Endothelial cell of umbilical vein (primary cell): Measurements from ENCODE around the gene CSNK2B. TPM values are rescaled to one million over a fixed set of nuclear protein-coding genes. Genes with fewer than 3 reads are reported as not detected.

Experiments used
- BruUV-seq: library from RNA; stranded (reverse); fragments of 400-500 nt; replicated peaks from 2 replicates; lab custom pipeline; 2021; lab: Mats Ljungman, UMichigan
- CTCF ChIA-PET: fragments of 300-600, 350-600 bp; sonication (Branson Sonifier 250); formaldehyde crosslinking; loops from one replicate; lab custom pipeline; 2021; ENCODE audit warnings: antibody characterized with exemption, inconsistent platforms; lab: Charles Lee
- POLR2A ChIA-PET: fragments of 300-600, 350-600 bp; sonication (Branson Sonifier 250); formaldehyde crosslinking; loops from one replicate; lab custom pipeline; 2021; ENCODE audit warnings: antibody characterized with exemption, inconsistent platforms; lab: Charles Lee
- DNase-seq: peaks from one replicate; pipeline ENCODE4 v3.0.0-alpha.2; 2011; ENCODE audit warnings: low read depth, low spot score
- FAIRE-seq: peaks from 2 replicates; lab custom pipeline; 2011; peaks lifted over from hg19 to GRCh38; lab: Jason Lieb, UNC
- H2AFZ ChIP-seq: 2 replicates; pipeline ENCODE4 v1.6.0; 2012; ENCODE audit warnings: low read depth, low read length, control low read depth, inconsistent platforms
- H3K27ac ChIP-seq: 2 replicates; pipeline ENCODE4 v1.5.1; 2011; ENCODE audit warnings: low read depth, mild to moderate bottlenecking, control low read depth, low read length, moderate library complexity; ENCODE audit not compliant: insufficient read depth
- H3K27me3 ChIP-seq, 2 experiments: 2 replicates each; pipeline versions ENCODE4 v1.6.0 to v1.6.1; 2011; ENCODE audit warnings: low read length in 2 of 2, mixed read lengths in 1 of 2; ENCODE audit not compliant: control insufficient read depth in 2 of 2, insufficient read depth in 2 of 2
- H3K36me3 ChIP-seq, 2 experiments: 2 replicates in 1 of 2; 3 replicates in 1 of 2; pipeline ENCODE4 v1.5.1; 2011; ENCODE audit warnings: low read length in 2 of 2, mild to moderate bottlenecking in 1 of 2, moderate library complexity in 1 of 2; ENCODE audit not compliant: control insufficient read depth in 2 of 2, insufficient read depth in 2 of 2; ENCODE audit errors: extremely low read depth in 1 of 2
- H3K4me1 ChIP-seq: 3 replicates; pipeline ENCODE4 v1.5.1; 2011; ENCODE audit warnings: mild to moderate bottlenecking, low read length; ENCODE audit not compliant: control insufficient read depth, insufficient read depth; ENCODE audit errors: extremely low read depth
- H3K4me2 ChIP-seq: 2 replicates; pipeline ENCODE4 v1.6.1; 2011; ENCODE audit warnings: low read length, control low read depth, mixed read lengths; ENCODE audit not compliant: insufficient read depth
- H3K4me3 ChIP-seq, 3 experiments: fragments of 200-600 bp in 1 of 3; sonication (generic), shearing (Covaris generic) in 1 of 3; replicated peaks in 1 of 3; 2 replicates each; pipeline ENCODE4 v1.5.1; 2011 to 2016; ENCODE audit warnings: control low read depth in 3 of 3, low read length in 3 of 3, mild to moderate bottlenecking in 2 of 3, inconsistent platforms in 1 of 3, low read depth in 1 of 3, moderate library complexity in 1 of 3; ENCODE audit not compliant: insufficient read depth in 1 of 3
- H3K79me2 ChIP-seq: 2 replicates; pipeline ENCODE4 v1.6.0; 2012; ENCODE audit warnings: low read length, inconsistent platforms; ENCODE audit not compliant: control insufficient read depth, insufficient read depth
- H3K9ac ChIP-seq: replicated peaks from 2 replicates; pipeline ENCODE3; 2011; ENCODE audit warnings: low read length, control low read depth; ENCODE audit not compliant: insufficient read depth; ENCODE audit errors: extremely low read depth
- H3K9me1 ChIP-seq: replicated peaks from 3 replicates; pipeline ENCODE4 v1.6.0; 2011; ENCODE audit warnings: mild to moderate bottlenecking, low read length; ENCODE audit not compliant: control insufficient read depth, insufficient read depth; ENCODE audit errors: extremely low read depth
- H3K9me3 ChIP-seq: replicated peaks from 2 replicates; pipeline ENCODE4 v1.5.1; 2012; ENCODE audit warnings: low read length, inconsistent platforms; ENCODE audit not compliant: control insufficient read depth, insufficient read depth
- H4K20me1 ChIP-seq: replicated peaks from 2 replicates; pipeline ENCODE3; 2011; ENCODE audit warnings: mild to moderate bottlenecking, low read length; ENCODE audit not compliant: control insufficient read depth, insufficient read depth; ENCODE audit errors: extremely low read depth
- EZH2 ChIP-seq: IDR thresholded peaks from 2 replicates; pipeline ENCODE4 v1.6.1; 2012; ENCODE audit warnings: borderline replicate concordance, low read depth, mild to moderate bottlenecking, moderate library complexity, low read length, inconsistent platforms; ENCODE audit not compliant: severe bottlenecking
- FOS ChIP-seq: IDR thresholded peaks from 2 replicates; pipeline ENCODE4 v1.6.1; 2011; ENCODE audit warnings: mild to moderate bottlenecking, low read length, moderate library complexity, borderline replicate concordance; ENCODE audit not compliant: insufficient read depth
- GATA2 ChIP-seq: IDR thresholded peaks from 2 replicates; pipeline ENCODE4 v1.7.0; 2011; ENCODE audit warnings: low read depth, mild to moderate bottlenecking, moderate library complexity, mixed read lengths, low read length; ENCODE audit not compliant: insufficient read length, insufficient read depth
- JUN ChIP-seq: IDR thresholded peaks from 2 replicates; pipeline ENCODE4 v1.6.1; 2011; ENCODE audit warnings: borderline replicate concordance, low read depth; ENCODE audit not compliant: insufficient read length, insufficient read depth
- MAX ChIP-seq: IDR thresholded peaks from 2 replicates; pipeline ENCODE4 v1.6.1; 2011; ENCODE audit not compliant: insufficient read depth, insufficient read length
- MYC ChIP-seq: IDR thresholded peaks from one replicate; pipeline ENCODE4 v1.6.1; 2011; ENCODE audit warnings: mild to moderate bottlenecking, low read depth, low read length
- POLR2A ChIP-seq: IDR thresholded peaks from 2 replicates; pipeline ENCODE4 v1.6.1; 2012; ENCODE audit warnings: low read depth, mild to moderate bottlenecking, control low read depth, low read length
- POLR2AphosphoS5 ChIP-seq: IDR thresholded peaks from 2 replicates; pipeline ENCODE4 v1.6.1; 2012; ENCODE audit warnings: low read depth, mild to moderate bottlenecking, control low read depth, low read length, moderate library complexity; ENCODE audit not compliant: insufficient read depth
- dilution Hi-C: fragments of 300-500 bp; cut with MboI; formaldehyde crosslinking; loops from one replicate; pipeline ENCODE4 v1.15.0; 2019; ENCODE audit warnings: low sequenced_read_pairs; ENCODE audit not compliant: extremely low pct_ligation_motif_present
- intact Hi-C: fragments of 100-400 bp; cut with micrococcal nuclease; formaldehyde crosslinking; loops from one replicate; pipeline ENCODE4 v1.10.0; 2022
- polyA plus RNA-seq, 4 experiments: library from polyadenylated mRNA; depleted of rRNA in 3 of 4; stranded (reverse) in 3 of 4; unstranded in 1 of 4; fragments of >200 nt; gene quantifications; 2 replicates each; pipeline versions ENCODE4 v1.2.1 to v1.2.3, GENCODE V29; 2011 to 2012; ENCODE audit warnings: missing spikeins in 1 of 4
- total RNA-seq: library from RNA; stranded (reverse); gene quantifications from 2 replicates; pipeline ENCODE4 v1.2.3, GENCODE V29; 2021
- TF ChIP-seq, protein P1 (sequence below), 2 donors: IDR thresholded peaks; 1 replicate in 1 of 2; 2 replicates in 1 of 2; pipeline ENCODE4 v1.5.1; 2011; ENCODE audit warnings: low read length in 2 of 2, mild to moderate bottlenecking in 2 of 2, moderate library complexity in 2 of 2, control low read depth in 1 of 2, inconsistent platforms in 1 of 2, low read depth in 1 of 2; ENCODE audit not compliant: insufficient read depth in 1 of 2; ENCODE audit errors: extremely low read depth in 1 of 2

Gene CSNK2B
- total and polyA plus RNA-seq, 2 donors (not counting 3 experiments of a cell fraction or from before 2014, with no cell fraction given): 159 to 206 TPM

- no peak overlapping the region for H3K4me2 ChIP-seq
- H2AFZ ChIP-seq: no peak overlapping the region
- H3K9ac ChIP-seq: no peak overlapping the region
- no peak for DNase-seq
- no peaks in the 10 kb centered on the region for H4K20me1 ChIP-seq
- ChIA-PET CTCF (interaction anchor here (2.1 kb wide), 1 partner anchor 115 kb away, joined by 5 read pairs; the partner anchor contains the start of gene LSM2), POLR2A (interaction anchor here (1.5 kb wide), 1 partner anchor 136 kb away, joined by 4 read pairs; the partner anchor contains the start of gene HSPA1B)
- no peaks in the 10 kb centered on the region for H3K27me3 ChIP-seq
- H3K9me1 ChIP-seq: no peaks in the 10 kb centered on the region
- H3K4me1 ChIP-seq: peaks cover 10% of the 10 kb centered on the region
- no peak overlapping the region for H3K27ac ChIP-seq
- dilution Hi-C loops (no loop called here), intact Hi-C loops (no loop called here)
- no peak overlapping the region for H3K4me3 ChIP-seq
- FAIRE-seq: no peak
- no peaks in the 10 kb centered on the region for H3K9me3 ChIP-seq
- TF ChIP-seq POLR2A (no peak), MYC (no peak), JUN (no peak)
- H3K79me2 ChIP-seq: no peaks in the 10 kb centered on the region
- H3K36me3 ChIP-seq: peaks cover 6 to 44% of the 10 kb centered on the region in 2 experiments
- no TSS peak for BruUV-seq
Observed at GRCh38 chr6:31691564-31692108, 25.8 kb downstream of the CSNK2B start.

- intact Hi-C loops (no loop called here), dilution Hi-C loops (no loop called here)
- FAIRE-seq (no peak), DNase-seq (no peak)
- Histone ChIP-seq H3K4me3 (no peak overlapping the region), H2AFZ (no peak overlapping the region), H3K36me3 (peaks cover 6 to 46% of the 10 kb centered on the region in 2 experiments), H3K4me1 (peaks cover 10% of the 10 kb centered on the region), H4K20me1 (no peaks in the 10 kb centered on the region), H3K9me3 (no peaks in the 10 kb centered on the region), H3K4me2 (no peak overlapping the region), H3K9ac (no peak overlapping the region), H3K79me2 (no peaks in the 10 kb centered on the region), H3K9me1 (no peaks in the 10 kb centered on the region), H3K27me3 (no peaks in the 10 kb centered on the region), H3K27ac (no peak overlapping the region)
- ChIA-PET POLR2A (no interaction called here), CTCF (interaction anchor here (1.4 to 2.1 kb wide), 2 partner anchors 114 to 138 kb away, joined by 4 to 5 read pairs; partner anchors contain the start of gene LSM2)
- BruUV-seq: no TSS peak
- TF ChIP-seq GATA2 (no peak), POLR2A (no peak), MYC (no peak), JUN (no peak), POLR2AphosphoS5 (no peak), FOS (no peak), EZH2 (no peak), MAX (no peak)
- TF ChIP-seq, protein P1, sequence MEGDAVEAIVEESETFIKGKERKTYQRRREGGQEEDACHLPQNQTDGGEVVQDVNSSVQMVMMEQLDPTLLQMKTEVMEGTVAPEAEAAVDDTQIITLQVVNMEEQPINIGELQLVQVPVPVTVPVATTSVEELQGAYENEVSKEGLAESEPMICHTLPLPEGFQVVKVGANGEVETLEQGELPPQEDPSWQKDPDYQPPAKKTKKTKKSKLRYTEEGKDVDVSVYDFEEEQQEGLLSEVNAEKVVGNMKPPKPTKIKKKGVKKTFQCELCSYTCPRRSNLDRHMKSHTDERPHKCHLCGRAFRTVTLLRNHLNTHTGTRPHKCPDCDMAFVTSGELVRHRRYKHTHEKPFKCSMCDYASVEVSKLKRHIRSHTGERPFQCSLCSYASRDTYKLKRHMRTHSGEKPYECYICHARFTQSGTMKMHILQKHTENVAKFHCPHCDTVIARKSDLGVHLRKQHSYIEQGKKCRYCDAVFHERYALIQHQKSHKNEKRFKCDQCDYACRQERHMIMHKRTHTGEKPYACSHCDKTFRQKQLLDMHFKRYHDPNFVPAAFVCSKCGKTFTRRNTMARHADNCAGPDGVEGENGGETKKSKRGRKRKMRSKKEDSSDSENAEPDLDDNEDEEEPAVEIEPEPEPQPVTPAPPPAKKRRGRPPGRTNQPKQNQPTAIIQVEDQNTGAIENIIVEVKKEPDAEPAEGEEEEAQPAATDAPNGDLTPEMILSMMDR (IDR thresholded peaks at IDR 0.05; ENCODE audit: extremely low read depth in 1 of 2, insufficient read depth in 1 of 2, low read depth in 1 of 2, low read length in 2 of 2): no peak
Observed at GRCh38 chr6:31692353-31692752, 26.5 kb downstream of the CSNK2B start.
